Adipose tissue (tissue), 3 donors: ENCODE data around the gene TNRC18. TPM values are rescaled to one million over a fixed set of nuclear protein-coding genes. Genes with fewer than 3 reads are reported as not detected.

Experiments used
- H3K27ac ChIP-seq: one replicate; pipeline ENCODE4 v1.5.1; 2013; ENCODE audit warnings: low read depth, low read length
- WGBS, 3 donors: extraction: QIAGEN DNeasy Blood & Tissue Kit; methylation state at CpG; one replicate each; pipeline ENCODE4 v1.1.7; 2013; 5-methylcytosine and 5-hydroxymethylcytosine counted together
- polyA plus RNA-seq, 3 donors: library from polyadenylated mRNA; stranded (reverse); fragments of 200-250 nt; gene quantifications; one replicate each; pipeline ENCODE4 v1.2.3, GENCODE V29; 2013
- donor health status: healthy with polysubstance abuse.
- donor health status: Bipolar disorder and iron deficiency.
- donor health status: healthy.

TNRC18 gene
- polyA plus RNA-seq, 3 donors: 20.4 to 45.5 (median 28.0) TPM

- H3K27ac ChIP-seq: no peak overlapping the region
- WGBS, 3 donors: 0 to 2% (median 1%) methylated on average over 40 of the region's 40 CpGs
Measured at GRCh38 chr7:5419539-5420066, 4.0 kb downstream of the TNRC18 start.

- 8 to 10% (median 9%) methylated on average over 6 of the region's 6 CpGs for WGBS, 3 donors
Measured at GRCh38 chr7:5418285-5418582, 5.4 kb downstream of the TNRC18 start.

GRCh38 chr7:5417106-5418071, 6.2 kb downstream of the TNRC18 start:
- WGBS, 3 donors: 51 to 60% (median 56%) methylated on average over 15 of the region's 15 CpGs
- no peak overlapping the region for H3K27ac ChIP-seq

More at GRCh38 chr7:5418285-5418582, 5.4 kb downstream of the TNRC18 start:
- H3K27ac ChIP-seq: no peak overlapping the region

- no peak overlapping the region for H3K27ac ChIP-seq
- 74 to 89% (median 78%) methylated on average over 4 of the region's 4 CpGs for WGBS, 3 donors
Measured at GRCh38 chr7:5414916-5415315, 8.7 kb downstream of the TNRC18 start.

GRCh38 chr7:5413449-5413786, 10.2 kb downstream of the TNRC18 start:
- 69 to 80% (median 73%) methylated on average over 6 of the region's 6 CpGs for WGBS, 3 donors

GRCh38 chr7:5408777-5409176, 14.9 kb downstream of the TNRC18 start:
- no peak overlapping the region for H3K27ac ChIP-seq
- 75 to 81% (median 77%) methylated on average over 4 of the region's 4 CpGs for WGBS, 3 donors

More at GRCh38 chr7:5413449-5413786, 10.2 kb downstream of the TNRC18 start:
- no peak overlapping the region for H3K27ac ChIP-seq

GRCh38 chr7:5406957-5407945, 16.4 kb downstream of the TNRC18 start:
- WGBS, 3 donors: 69 to 82% (median 80%) methylated on average over 23 to 24 of the region's 24 CpGs
- peak overlapping the region; percentile 12 for H3K27ac ChIP-seq

- 68 to 71% (median 71%) methylated on average over 8 of the region's 8 CpGs for WGBS, 3 donors
Measured at GRCh38 chr7:5404421-5404826, 19.2 kb downstream of the TNRC18 start.

GRCh38 chr7:5403442-5403841, 20.2 kb downstream of the TNRC18 start:
- no peak overlapping the region for H3K27ac ChIP-seq
- 88 to 94% (median 91%) methylated on average over 6 of the region's 6 CpGs for WGBS, 3 donors

More at GRCh38 chr7:5404421-5404826, 19.2 kb downstream of the TNRC18 start:
- no peak overlapping the region for H3K27ac ChIP-seq

GRCh38 chr7:5397736-5398135, 25.9 kb downstream of the TNRC18 start:
- WGBS, 3 donors: 57 to 81% (median 62%) methylated on average over 7 of the region's 7 CpGs
- H3K27ac ChIP-seq: no peak overlapping the region

GRCh38 chr7:5396999-5397663, 26.5 kb downstream of the TNRC18 start:
- WGBS, 3 donors: 21 to 63% (median 22%) methylated on average over 26 to 30 of the region's 30 CpGs
- peak overlapping the region; percentile 58 for H3K27ac ChIP-seq

- peak overlapping the region; percentile 58 for H3K27ac ChIP-seq
- 38 to 71% (median 39%) methylated on average over 6 of the region's 6 CpGs for WGBS, 3 donors
Measured at GRCh38 chr7:5396542-5396941, 27.1 kb downstream of the TNRC18 start.

GRCh38 chr7:5395246-5395645, 28.4 kb downstream of the TNRC18 start:
- WGBS, 3 donors: 57 to 81% (median 59%) methylated on average over 15 of the region's 15 CpGs
- no peak overlapping the region for H3K27ac ChIP-seq

- WGBS, 3 donors: 85 to 88% (median 87%) methylated on average over 33 of the region's 33 CpGs
Measured at GRCh38 chr7:5394264-5395105, 29.1 kb downstream of the TNRC18 start.

GRCh38 chr7:5393748-5394147, 29.9 kb downstream of the TNRC18 start:
- WGBS, 3 donors: 87 to 92% (median 92%) methylated on average over 8 of the region's 8 CpGs
- no peak overlapping the region for H3K27ac ChIP-seq

More at GRCh38 chr7:5394264-5395105, 29.1 kb downstream of the TNRC18 start:
- no peak overlapping the region for H3K27ac ChIP-seq

- no peak overlapping the region for H3K27ac ChIP-seq
- WGBS, 3 donors: 70 to 84% (median 72%) methylated on average over 9 of the region's 9 CpGs
Measured at GRCh38 chr7:5393328-5393727, 30.3 kb downstream of the TNRC18 start.

- 84 to 90% (median 88%) methylated on average over 7 of the region's 7 CpGs for WGBS, 3 donors
- H3K27ac ChIP-seq: no peak overlapping the region
Measured at GRCh38 chr7:5390918-5391317, 32.7 kb downstream of the TNRC18 start.
